GM12878 (cell line): ENCODE data around the gene WBP2NL.

ENCODE experiments used
- ATF7 ChIP-seq: fragments of 450-650 bp; IDR thresholded peaks from 2 replicates; pipeline ENCODE4 v1.6.1; 2016; ENCODE audit warnings: low read depth, mild to moderate bottlenecking
- EP300 ChIP-seq, 2 experiments: fragments of 150-350 bp in 1 of 2; IDR thresholded peaks; 2 replicates each; pipeline ENCODE4 v1.6.1; 2011 to 2012; ENCODE audit warnings: low read depth in 2 of 2, low read length in 2 of 2, borderline replicate concordance in 1 of 2, improper control_type of control experiment in 1 of 2, inconsistent platforms in 1 of 2; ENCODE audit not compliant: control insufficient read depth in 1 of 2
- RAD21 ChIP-seq: IDR thresholded peaks from 2 replicates; pipeline ENCODE4 v1.6.1; 2011; ENCODE audit warnings: mild to moderate bottlenecking, low read depth, low read length, moderate library complexity; ENCODE audit not compliant: insufficient read depth
- TBL1XR1 ChIP-seq: IDR thresholded peaks from 2 replicates; pipeline ENCODE4 v1.6.1; 2012; ENCODE audit warnings: low read depth, low read length, improper control_type of control experiment
- TF ChIP-seq, protein P1 (sequence below): IDR thresholded peaks from 2 replicates; pipeline ENCODE4 v1.6.1; 2012; ENCODE audit warnings: mild to moderate bottlenecking, low read depth, low read length

DNA sequence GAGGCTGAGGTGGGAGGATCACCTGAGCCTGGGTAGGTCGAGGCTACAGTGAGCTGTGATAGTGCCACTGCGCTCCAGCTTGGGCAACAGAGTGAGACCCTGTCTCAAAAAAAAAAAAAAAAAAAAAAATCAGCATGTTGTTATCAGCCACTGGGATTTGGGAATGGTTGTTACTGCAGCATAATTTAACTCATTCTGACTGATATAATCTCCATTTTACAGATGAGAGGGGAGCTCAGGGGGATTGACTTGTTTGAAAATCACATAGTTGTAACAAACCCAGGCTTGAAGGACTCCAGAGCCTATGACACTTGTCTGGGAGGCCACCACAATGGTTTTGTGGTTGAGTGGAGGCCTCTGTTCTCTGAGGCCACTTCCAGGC lies 32.4 kb upstream of the WBP2NL start:
- TF ChIP-seq ATF7 (no peak), TBL1XR1 (no peak), EP300 (IDR thresholded peaks at IDR 0.05; ENCODE audit: borderline replicate concordance in 1 of 2, control insufficient read depth in 1 of 2, low read depth in 2 of 2, low read length in 2 of 2) (no peak), RAD21 (no peak)
- TF ChIP-seq, protein P1, sequence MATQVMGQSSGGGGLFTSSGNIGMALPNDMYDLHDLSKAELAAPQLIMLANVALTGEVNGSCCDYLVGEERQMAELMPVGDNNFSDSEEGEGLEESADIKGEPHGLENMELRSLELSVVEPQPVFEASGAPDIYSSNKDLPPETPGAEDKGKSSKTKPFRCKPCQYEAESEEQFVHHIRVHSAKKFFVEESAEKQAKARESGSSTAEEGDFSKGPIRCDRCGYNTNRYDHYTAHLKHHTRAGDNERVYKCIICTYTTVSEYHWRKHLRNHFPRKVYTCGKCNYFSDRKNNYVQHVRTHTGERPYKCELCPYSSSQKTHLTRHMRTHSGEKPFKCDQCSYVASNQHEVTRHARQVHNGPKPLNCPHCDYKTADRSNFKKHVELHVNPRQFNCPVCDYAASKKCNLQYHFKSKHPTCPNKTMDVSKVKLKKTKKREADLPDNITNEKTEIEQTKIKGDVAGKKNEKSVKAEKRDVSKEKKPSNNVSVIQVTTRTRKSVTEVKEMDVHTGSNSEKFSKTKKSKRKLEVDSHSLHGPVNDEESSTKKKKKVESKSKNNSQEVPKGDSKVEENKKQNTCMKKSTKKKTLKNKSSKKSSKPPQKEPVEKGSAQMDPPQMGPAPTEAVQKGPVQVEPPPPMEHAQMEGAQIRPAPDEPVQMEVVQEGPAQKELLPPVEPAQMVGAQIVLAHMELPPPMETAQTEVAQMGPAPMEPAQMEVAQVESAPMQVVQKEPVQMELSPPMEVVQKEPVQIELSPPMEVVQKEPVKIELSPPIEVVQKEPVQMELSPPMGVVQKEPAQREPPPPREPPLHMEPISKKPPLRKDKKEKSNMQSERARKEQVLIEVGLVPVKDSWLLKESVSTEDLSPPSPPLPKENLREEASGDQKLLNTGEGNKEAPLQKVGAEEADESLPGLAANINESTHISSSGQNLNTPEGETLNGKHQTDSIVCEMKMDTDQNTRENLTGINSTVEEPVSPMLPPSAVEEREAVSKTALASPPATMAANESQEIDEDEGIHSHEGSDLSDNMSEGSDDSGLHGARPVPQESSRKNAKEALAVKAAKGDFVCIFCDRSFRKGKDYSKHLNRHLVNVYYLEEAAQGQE, result no peak
